Globus pallidus (tissue), 1 donor: ENCODE measurements around the gene SLC16A8.
"Not testable (repeated sequence)": the region's sequence is repeated elsewhere in the genome, so short reads cannot be mapped to it uniquely, and the experiment has no call there.

Experiments used
- DNase-seq: peaks from one replicate; pipeline ENCODE4 v3.0.0-alpha.2; 2015; ENCODE audit warnings: low spot score

The SLC16A8 gene, protein sequence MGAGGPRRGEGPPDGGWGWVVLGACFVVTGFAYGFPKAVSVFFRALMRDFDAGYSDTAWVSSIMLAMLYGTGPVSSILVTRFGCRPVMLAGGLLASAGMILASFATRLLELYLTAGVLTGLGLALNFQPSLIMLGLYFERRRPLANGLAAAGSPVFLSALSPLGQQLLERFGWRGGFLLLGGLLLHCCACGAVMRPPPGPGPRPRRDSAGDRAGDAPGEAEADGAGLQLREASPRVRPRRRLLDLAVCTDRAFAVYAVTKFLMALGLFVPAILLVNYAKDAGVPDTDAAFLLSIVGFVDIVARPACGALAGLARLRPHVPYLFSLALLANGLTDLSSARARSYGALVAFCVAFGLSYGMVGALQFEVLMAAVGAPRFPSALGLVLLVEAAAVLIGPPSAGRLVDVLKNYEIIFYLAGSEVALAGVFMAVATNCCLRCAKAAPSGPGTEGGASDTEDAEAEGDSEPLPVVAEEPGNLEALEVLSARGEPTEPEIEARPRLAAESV

DNA sequence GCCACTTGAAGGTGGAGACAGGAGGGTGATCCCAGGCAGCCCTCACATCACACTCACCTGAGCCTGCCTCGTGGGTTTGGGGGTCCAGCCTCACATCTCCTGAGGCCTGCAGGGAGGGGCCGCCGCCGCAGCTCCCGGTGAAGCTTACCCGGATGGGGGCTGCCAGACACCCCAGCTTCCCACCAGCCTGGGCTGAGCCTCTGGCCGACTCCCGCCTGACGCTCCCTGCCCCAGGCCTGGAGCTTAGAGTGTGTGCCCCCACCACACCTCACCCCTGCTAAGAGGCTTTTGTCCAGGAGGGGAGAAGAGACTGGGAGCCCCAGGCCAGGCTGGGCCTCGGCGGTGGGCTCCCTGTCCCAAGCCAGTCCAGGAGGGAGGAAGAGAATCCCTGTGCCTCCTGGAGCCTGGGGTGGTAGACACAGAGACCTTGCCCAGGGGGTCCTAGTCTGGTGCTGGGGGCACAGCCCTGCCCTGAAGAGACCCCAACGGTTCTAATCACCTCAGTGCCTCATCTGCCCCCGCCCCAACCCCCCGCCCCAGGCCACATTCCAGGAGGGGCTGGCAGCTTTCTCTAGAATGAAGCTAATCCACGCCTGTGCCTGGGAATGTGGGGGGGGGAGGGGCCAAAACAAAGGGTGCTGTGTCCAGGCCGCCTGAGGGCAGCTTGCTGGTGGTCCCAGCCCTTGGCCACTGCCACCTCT, at the start of gene SLC16A8:
Gene SLC16A8, minus strand, starts transcription at position 254 of the 701 bp plus-strand sequence. CDS start 1,311 bp downstream, outside the sequence.
- DNase-seq = no peak

DNA sequence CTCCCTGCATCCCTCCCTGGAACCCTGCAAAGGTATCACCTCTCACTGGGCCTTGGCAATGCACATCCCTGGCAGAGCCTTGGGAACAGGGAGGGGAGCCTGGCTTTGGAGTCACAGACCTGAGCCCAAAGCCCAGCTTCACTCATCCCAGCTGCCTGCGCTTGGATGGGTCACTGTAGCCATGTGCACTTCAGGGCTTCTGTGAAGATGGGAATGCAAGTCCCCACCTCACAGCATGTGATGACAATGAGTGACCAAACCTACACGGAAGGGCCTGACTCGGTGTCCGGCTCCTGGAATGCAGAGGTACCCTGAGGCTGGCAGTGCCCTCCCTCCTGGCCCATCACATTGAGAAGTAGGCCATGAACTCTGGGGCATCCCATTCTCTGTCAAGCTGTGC, 49.3 kb upstream of the SLC16A8 start:
- DNase-seq = no peak

DNA sequence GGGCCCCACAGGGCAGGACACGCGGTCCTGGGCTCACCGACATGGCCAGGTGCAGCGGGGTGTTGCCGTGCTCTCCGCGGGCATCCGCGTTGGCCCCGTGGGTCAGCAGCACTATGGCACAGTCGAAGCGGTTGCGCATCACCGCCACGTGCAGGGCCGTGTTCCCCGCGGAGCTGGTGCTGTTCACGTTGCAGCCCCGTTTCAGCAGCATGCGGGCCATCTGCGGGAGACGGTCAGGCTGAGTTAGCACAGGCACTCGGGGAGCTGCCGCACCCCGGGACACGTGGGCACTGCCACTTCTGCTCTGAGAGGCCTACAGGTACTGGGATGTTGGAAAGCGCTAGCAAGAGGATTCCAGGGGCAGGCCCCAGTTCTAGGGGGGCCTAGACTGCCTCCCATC, 48.8 kb upstream of the SLC16A8 start:
- DNase-seq = no peak

DNA sequence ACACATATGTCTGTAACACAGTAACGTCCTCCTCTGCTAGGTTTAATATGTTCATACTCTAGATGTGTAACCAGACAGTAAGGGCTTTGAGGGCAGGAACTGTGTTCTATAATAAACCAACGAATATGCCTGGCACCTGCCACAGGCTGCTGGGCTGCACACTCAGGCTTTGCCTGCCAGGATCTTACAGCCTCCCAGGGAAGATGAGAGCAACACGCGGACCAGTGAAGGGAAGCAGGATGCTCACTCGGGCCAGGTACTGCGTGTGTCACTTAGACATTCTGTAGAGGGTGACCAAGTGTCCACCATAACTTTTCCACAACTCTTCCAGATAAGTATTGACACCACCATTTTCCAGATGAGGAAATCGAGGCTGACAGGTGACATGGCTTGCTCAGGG, 48.2 kb upstream of the SLC16A8 start:
- DNase-seq = no peak

DNA sequence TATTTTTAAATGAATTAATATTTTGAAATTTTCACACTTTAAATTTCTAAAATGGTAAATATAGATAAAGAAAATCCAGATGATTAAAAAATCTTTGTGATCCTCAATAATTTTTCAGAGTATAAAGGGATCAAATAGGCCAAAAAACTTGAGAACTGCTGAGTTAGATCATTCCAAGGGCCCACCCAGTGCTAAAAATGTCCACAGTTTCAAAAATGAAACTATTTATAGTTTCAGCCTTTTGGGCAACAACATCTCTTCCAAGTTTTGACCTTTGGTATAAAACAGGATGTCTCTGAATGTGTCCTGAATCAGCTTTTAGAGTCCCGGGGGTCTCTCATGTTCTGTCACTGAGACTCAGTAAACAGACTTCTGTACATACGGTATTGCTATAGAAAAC, 47.4 kb upstream of the SLC16A8 start:
- no peak for DNase-seq

DNA sequence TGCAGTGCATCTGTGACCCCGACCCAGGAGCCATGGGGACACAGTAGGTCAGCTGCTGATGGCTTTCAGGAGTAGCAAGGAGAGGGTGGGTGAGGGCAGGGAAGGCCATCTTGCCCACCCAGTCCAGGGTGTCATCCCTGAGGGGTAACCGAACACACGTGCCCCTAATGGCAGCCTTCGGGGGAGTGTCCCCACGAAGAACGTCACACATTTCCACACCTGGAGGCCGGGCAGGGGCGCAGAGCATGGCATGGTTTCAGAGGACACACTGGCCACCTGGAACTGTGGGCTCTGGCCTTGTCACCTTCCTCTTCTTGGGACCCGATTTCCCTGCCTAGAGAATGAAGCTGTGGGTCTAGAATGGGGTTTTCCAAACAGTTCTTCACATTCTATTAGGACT, 45.9 kb upstream of the SLC16A8 start:
- no peak for DNase-seq

DNA sequence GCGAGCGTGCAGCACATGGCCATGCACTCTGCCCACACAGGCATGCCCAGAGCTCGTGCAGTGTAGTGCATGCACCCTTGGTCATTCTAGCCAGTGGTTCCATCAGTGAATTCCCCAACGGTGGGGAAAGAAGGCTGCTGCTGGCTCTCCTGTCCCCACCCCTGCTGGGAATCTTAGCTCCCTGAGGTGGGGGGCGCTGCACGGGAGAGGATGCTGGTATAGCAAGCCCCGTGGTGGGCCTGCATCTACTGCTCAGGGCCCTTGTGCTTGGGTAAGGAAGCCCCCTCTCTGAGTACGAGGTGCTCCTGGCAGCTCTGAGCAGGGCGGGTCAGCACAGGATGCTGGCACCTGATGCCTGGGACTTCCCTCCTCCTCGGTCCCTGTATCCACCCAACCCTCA, 45.0 kb upstream of the SLC16A8 start:
- no peak for DNase-seq

DNA sequence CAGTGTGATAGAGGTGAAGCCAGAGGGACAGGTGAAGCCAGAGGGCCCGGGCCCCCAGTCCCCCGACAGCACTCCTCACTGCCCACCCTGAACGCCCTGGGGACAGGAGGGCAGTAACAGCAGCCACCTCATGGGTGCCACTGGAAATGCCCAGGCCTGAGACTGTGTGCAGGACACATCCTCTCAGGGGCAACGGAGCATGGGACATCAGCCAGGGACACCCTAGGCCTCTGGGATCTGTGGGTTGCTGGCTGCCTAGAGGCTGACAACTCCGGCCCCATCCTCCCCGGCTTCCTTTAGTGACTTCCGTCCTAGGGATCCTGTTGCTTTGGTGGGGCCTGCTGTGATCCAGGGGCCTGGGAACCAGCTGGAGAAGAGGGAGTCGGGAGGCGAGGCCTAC, 43.9 kb upstream of the SLC16A8 start:
- no peak for DNase-seq

DNA sequence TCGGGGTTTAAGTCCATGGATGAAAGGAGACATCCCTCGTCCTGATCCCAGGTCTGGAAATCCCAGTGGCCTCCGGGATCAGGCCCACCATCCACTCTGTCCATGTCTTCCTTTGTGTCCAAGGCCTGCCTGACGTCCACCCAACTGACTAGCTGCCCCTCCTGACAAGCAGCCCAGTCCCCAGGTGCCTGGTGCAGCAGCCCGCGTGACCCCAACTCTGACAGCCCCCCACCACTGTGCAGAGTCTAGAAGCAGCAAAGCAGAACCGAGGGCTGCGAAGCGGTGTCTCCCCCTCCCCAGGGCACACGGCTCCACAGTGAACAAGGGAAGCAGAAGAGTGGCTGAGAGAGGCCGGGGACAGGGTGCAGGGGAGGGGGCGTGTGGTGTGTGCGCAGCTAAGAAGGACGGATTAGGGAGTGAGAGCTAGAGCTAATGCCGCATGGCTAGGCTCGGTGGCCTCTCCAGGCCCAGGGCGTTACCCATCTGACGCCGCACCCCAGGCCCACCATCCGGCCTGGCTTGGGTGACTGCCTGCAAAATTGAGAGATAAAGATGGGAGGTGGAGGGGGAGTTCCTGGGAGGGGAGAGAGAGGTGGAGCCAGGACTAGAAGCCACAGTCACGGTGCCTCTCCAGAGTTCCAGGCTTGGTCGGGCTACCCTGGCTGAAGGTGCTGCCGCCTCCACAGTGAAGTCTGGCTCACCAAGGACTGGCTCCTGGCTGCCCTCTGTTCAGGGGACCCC, 43.1 kb upstream of the SLC16A8 start:
- DNase-seq = no peak

DNA sequence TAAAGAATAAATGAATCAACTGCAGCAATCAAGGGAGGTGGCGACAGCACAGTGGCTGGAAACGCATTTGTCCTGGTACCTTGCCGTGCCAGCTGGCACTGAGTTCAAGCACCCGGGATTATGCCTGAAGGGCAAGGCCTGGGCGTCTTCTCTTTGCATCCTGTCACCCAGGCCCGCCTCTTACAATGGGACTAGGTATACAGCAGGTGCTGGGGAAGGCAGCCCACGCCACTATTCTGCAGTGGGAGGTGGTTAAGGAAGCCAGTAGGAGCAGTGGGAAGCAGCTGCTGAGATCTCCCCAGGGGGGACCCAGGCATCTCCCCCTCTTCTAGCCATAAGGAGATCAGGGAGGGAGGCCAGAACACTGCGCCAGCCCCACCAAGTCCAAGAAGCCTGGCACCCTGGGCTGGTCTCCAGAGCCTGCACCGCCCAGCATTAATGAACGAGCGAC, 41.8 kb upstream of the SLC16A8 start:
- no peak for DNase-seq

DNA sequence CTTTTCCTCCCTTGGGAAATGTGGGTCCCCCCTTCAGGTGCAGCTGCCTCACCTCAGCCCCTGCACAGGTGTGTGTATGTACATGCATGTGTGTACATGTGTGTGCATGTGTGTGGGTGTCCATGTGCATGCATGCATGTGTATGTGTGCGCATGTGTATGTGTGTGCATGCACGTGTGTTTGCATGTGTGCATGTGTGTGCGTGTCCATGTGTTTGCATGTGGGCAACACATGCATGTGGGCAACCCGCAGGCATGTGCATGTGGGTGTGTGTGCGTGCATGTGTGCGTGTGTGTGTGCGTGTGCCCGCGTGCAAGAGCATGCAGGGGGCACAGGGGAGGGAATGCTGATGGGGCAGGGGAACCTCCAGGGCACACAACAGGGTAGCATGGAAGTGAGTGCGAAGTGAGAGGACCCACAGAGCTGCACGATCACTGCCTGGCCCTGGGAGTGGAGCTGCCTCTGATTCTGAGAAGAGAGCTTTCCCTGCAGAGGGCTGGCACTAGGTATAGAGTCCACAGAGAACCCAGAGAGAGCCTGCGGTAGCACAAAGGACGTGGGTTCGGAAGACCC, 41.1 kb upstream of the SLC16A8 start:
- no peak for DNase-seq

DNA sequence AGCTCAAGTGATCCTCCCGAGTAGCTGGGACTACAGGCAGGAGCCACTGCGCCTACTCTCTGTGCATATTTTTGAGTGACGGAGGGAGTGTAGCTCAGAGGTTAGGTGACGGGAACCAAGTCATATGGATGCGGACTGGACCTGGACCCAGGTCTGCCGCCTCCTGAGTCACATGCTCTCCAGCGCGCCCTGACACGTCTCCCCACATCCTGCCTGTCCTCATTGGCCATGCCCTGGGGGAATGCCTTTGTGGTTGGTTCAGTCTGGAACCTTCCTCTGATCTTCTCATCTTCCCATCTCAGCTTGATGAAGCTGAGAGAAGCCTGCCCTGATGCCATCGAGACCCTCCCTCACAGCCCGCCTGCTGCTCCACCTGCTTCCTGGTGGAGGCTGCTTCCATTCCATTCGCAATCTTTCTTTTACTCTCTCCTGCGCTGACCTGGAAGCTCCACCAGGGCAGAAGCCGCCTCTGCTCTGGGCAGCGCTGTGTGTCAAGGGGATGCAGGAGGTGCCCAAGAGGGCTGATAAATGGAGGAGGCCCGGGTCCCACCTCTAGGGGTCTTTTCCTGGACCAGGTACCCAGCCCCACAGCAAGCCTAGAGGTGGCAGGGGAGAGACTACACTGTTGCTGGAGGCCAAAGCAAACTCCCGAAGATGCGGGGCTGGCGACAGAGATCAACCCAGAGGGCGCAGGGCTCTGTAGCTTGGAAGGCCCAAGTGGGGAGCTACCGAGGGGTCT, 40.4 kb upstream of the SLC16A8 start:
- DNase-seq = no peak

DNA sequence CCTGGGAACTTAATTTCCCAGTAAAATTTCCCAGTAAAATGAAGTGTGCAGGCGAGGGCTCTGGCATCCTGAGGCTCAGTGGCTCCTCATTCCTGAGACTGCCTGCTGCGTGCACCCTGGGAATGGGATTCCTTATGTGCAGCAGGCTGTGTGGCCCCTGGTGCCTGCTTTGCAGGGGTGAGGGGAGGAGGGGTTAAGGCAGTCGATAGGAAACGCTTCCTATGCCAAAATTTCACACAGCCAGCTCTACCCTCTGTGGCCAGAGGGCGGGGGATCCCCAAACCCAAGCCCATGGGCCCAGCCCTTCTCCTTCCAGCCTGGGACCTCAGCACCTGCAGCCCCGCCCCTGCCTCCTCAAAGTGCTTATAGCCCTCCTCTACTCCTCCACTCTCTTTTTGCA, 38.6 kb upstream of the SLC16A8 start:
- no peak for DNase-seq

DNA sequence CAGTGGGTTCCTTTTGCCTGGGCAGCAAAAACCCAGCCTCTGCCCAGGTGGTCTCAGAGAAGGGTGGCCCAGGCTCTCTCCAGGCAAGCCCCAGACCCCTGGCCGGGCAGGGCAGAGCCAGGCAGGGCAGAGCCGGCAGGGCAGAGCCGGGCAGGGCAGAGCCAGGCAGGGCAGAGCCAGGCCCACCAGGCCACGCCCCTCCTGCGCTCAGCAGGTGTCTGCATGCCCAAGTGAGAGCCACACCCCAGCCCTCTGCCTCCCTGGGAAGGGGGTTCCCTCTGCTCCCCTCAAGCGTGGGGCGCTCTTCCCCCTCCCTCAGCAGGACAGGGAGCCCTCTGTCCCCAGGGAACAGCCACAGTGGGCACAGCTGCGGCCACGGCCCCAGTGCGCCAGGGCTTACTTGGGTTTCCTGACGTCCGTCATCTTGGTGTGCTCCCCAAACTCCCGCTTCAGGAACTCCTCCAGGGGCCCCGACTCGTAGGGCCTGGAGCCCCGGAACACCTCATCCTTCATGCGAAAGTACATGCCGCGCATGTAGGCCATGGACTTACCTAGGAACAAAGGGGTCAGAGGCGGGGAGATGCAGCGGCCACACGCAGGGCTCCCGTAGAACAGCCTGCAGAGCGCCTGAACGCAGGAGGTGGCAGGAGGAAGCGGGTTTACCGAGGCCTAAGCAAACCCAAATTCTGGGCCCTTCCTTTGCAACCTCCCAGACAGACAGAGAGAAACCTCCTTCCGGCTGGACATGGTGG, 36.6 kb upstream of the SLC16A8 start:
- no peak for DNase-seq

DNA sequence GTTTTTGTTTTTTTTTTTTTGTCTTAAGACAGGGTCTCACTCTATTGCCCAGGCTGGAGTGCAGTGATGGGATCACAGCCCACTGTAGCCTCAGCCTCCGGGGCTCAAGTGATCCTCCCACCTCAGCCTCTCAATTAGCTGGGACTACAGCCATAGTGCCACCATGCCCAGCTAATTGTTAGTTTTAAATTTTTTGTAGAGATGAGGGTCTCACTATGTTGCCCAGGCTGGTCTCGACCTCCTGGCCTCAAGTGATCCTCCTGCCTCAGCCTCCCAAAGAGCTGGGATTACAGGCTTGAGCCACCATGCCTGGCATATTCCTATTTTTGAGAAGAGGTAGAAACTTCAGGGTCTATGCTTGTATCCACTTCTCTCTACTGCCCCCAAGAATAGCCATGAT, 34.8 kb upstream of the SLC16A8 start:
- not testable (repeated sequence) for DNase-seq

DNA sequence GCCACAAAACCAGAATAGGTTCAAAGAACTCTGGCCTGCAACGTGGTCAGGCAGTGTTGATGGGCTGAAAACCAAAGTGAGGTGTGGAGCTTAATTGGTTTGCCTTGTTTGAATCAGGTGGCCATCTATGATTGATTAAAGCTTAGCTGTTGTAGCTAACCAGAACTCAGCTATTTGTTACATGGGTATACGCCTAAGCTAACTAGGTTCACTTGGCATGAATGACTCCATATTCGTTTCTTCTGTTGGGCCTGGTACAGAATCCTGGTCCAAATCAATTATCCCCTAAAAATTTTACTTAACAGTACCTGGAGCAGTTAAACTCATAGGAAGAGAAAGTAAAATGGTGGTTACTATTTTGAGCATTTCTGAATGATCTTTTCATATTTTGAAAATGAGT, 34.2 kb upstream of the SLC16A8 start:
- DNase-seq = no peak

DNA sequence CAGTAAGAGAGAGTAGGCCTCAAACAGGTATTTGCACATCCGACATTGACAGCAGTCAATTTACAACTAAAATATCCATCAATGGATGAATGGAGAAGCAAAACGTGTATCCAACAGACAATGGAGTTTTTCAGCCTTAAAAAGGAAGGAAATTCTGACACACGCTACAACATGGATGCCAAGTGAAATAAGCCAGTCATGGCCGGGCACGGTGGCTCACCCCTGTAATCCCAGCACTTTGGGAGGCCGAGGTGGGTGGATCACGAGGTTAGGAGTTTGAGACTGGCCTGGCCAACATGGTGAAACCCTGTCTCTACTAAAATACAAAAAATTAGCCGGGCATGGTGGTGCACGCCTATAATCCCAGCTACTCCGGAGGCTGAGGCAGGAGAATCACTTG, 33.6 kb upstream of the SLC16A8 start:
- DNase-seq = not testable (repeated sequence)

DNA sequence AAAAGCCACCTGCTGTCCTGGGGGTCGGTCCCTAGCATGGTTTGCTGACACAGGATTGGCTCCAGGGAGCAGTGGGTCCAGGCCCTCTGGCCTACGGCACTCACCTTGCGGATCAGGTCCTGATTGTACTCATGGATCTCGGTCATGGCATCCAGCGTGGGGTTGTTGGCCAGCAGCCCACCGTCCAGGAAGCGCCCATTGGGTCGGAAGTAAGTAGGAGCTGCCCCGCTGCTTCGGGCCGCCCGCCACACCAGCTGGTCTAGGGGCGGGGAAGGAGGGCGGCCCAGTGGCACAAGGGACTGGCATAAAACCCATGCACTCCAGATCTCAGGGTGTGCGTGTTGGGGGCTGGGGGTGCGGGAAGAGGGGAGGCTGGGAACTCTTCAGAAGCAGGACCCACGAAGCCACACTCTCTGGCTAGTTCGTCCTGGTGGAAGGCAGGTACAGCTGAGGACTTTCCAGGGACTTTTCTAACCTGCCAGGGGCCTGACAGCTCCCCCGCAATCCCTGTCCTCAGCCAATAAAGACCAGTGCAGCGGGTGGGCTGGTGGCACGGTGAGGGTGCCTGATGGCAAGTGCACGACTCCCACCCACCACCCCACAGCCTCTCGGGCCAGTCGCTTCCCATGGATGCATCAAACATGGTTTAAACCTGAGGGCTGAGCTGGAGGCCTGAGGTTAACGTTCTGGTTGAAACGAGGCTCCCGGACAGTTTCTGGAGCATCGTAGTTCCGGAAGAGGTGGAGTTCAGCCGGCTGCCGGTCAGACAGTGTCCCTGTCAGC, 31.6 kb upstream of the SLC16A8 start:
- no peak for DNase-seq

DNA sequence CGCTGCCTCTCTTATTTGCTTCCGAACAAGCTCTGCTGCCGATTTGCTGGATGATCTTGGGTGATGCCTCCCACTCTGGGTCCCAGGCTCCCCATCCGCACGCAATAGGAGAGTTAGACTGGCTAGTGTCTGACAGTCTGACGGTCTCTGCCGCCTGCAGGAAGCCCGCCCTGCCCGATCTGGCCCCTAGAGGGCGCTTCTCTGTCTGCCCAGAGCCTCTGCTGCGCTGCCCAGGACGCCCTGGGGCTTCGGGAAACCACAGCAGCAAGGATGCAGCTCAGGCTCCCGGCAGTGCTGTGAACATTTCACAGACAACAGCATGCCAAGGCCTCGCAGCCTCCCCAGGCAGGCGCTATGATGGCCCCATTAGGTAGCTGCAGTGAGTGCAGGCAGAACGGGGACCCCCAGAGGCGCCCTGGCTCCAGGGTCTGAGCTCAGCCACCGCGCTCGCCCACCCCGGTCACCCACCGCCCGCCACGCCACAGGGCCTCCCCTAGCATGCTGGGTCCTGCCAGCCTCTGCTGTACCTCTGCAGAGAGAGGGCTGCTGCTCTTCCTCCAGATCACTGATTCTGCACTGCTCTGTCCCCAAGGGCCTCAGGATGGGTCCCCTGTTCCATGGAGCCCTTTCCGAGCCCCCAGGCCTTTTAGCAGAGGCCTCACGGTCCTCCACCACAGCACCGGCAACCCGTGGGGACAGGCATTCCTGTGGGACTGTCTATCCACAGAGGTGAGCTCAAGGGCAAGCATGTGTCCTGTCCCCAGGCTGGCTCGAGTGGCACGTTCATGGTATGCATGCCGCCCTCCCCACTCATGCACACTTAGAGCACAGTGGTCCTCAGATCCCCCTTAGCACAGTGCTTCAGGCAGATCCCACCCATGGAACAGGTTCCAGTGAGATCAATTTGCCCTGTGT, 30.8 kb upstream of the SLC16A8 start:
- DNase-seq = peak; percentile 80
